ENCODE results near the gene HOTAIR.

Gene HOTAIR

GRCh38 chr12:53928054-53928835, 46.5 kb downstream of the HOTAIR start:
- DNase-seq (ENCODE audit: low read depth in 2 of 2), result no peak

DNA sequence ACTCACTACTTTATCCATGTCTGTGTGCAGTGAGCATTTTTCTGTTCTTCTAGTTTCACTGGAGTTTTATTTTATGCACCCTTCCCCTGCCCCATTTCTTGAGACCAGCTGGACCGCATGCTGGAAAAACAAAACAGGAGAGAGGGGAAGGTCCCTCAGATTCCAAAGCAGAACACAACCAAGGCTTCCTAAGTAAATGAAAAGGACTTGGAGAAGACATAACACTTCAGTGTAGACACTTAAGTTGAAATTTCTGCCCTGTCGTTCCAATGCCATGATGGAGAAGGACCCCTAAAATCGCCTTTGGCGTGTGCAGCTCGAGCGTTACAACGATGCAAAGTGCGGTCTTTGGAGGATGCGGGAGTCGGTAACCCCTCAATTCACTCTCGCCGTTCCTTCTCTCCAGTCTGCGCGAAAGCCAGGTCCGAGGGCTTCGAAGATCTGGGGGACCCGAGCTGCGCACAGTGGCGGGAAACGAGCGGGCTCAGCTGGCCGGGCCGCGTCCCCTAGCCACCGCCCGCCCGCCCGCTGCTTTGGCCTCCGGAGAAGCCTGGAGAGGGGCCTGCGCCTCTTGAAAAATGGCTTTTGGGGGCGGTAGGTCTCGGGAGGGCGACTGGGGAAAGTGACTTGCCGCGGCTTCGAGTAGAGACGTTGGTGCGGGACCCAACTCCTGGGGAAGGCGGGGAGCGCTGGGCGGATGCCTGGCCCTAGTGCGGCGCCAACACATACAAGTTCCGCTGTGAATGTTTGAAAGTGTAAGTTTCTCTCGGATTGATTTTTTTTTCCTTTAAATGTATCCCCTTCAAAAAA, 47.3 kb downstream of the HOTAIR start:
- DNase-seq (ENCODE audit: low read depth in 2 of 2), result no peak

DNA sequence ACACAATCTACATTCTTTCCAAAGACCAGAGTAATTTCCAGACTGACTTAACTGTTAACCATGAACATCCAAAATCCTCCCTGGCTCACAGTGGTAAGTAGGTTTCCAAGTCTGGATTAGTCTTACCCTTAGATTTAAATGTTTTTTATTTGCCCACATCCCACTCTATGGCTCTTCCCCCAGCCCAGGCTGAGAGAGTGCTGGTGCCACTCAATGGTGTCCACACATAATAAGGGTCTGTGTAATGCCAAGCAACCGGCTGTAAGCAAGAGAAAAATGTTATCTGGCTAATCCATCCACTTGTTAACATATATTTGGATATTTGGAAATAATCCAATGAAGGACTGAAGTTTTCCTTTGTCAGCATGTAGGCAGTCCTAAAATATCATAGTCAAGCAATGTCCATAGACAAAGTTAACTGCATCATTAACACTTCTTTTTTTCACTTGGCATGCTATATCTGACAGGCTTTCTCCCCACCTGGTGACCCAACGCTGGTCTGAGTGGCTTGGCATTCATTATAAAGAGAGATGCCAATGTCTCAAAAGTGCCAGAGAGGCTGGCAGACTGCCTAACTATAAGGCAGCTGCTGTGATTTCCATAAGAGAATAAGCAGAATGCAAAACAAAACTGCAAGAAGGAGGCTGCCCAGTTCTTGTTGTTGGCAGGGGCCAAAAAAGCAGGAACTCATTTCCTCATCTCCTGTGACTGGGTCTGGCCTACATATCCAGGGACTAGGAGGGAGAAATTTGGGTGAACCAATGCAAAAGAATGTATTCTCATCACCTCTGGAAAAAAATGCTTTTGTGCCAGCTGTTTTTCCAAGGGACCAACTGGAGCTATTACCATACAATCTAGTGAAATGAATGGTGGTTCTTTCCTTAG, 50.0 kb downstream of the HOTAIR start:
- DNase-seq (ENCODE audit: low read depth in 2 of 2), result no peak

- DNase-seq (ENCODE audit: low read depth in 2 of 2), result no peak
Measured at GRCh38 chr12:53916788-53917655, 57.7 kb downstream of the HOTAIR start.

All from stimulated activated CD8-positive, alpha-beta memory T cell treated with anti-CD3 and anti-CD28 coated beads, Interleukin-15, amount 100 ng/mL, for 48 hours (primary cell).